Calu3 (cell line): Measurements from ENCODE around the gene MYPOP. TPM values are rescaled to one million over a fixed set of nuclear protein-coding genes. Genes with fewer than 3 reads are reported as not detected.

Experiments used
- BruUV-seq: library from RNA; stranded (reverse); fragments of 400-500 nt; replicated peaks from 2 replicates; lab custom pipeline; 2021; lab: Mats Ljungman, UMichigan
- CTCF ChIA-PET: fragments of 300-600 bp; sonication (Branson Sonifier 250); formaldehyde crosslinking; loops from one replicate; lab custom pipeline; 2022; ENCODE audit warnings: antibody characterized with exemption; lab: Charles Lee
- DNase-seq: peaks from one replicate; pipeline ENCODE4 v3.0.0; 2022
- H3K27ac Mint-ChIP-seq: one replicate; pipeline ENCODE4 v1.8.0; 2022; ENCODE audit warnings: mixed read lengths; ENCODE audit not compliant: unreplicated experiment
- H3K27me3 Mint-ChIP-seq: one replicate; pipeline ENCODE4 v1.8.0; 2022; ENCODE audit warnings: mixed read lengths; ENCODE audit not compliant: unreplicated experiment
- H3K36me3 Mint-ChIP-seq: one replicate; pipeline ENCODE4 v1.8.0; 2022; ENCODE audit warnings: mild to moderate bottlenecking, moderate library complexity, mixed read lengths; ENCODE audit not compliant: insufficient read depth, unreplicated experiment
- H3K4me1 Mint-ChIP-seq: one replicate; pipeline ENCODE4 v1.8.0; 2022; ENCODE audit warnings: mild to moderate bottlenecking, low read depth, mixed read lengths; ENCODE audit not compliant: unreplicated experiment
- H3K4me3 Mint-ChIP-seq: one replicate; pipeline ENCODE4 v1.8.0; 2022; ENCODE audit warnings: mild to moderate bottlenecking, low read depth, moderate library complexity, mixed read lengths; ENCODE audit not compliant: unreplicated experiment
- H3K9me3 Mint-ChIP-seq: one replicate; pipeline ENCODE4 v1.8.0; 2022; ENCODE audit warnings: low read depth, mixed read lengths; ENCODE audit not compliant: unreplicated experiment
- CTCF ChIP-seq: fragments of 200-600 bp; IDR thresholded peaks from one replicate; pipeline ENCODE4 v1.8.0; 2022; ENCODE audit warnings: antibody characterized with exemption; ENCODE audit not compliant: unreplicated experiment
- intact Hi-C: fragments of 100-400 bp; cut with micrococcal nuclease; formaldehyde crosslinking; loops from one replicate; pipeline ENCODE4 v1.10.0; 2022; ENCODE audit not compliant: unreplicated experiment
- total RNA-seq: library from RNA; stranded (reverse); gene quantifications from 2 replicates; pipeline ENCODE4 v1.2.3, GENCODE V29; 2022

Gene MYPOP
- total RNA-seq, 1 experiment from 2014 or later: 13.1 TPM

- H3K4me3 Mint-ChIP-seq: no peak overlapping the region
- peaks cover 69% of the 10 kb centered on the region for H3K36me3 Mint-ChIP-seq
- DNase-seq: no peak
- H3K4me1 Mint-ChIP-seq: no peaks in the 10 kb centered on the region
- CTCF ChIA-PET: interaction anchor here (0.6 kb wide), 1 partner anchor 65 kb away, joined by 5 read pairs; no protein-coding TSS in a partner anchor
- BruUV-seq: no TSS peak
- H3K9me3 Mint-ChIP-seq: no peaks in the 10 kb centered on the region
- H3K27ac Mint-ChIP-seq: no peak overlapping the region
- intact Hi-C loops: no loop called here
- H3K27me3 Mint-ChIP-seq: no peaks in the 10 kb centered on the region
- no peak for TF ChIP-seq CTCF
Measured at GRCh38 chr19:45852983-45853382, 49.4 kb downstream of the MYPOP start.

GRCh38 chr19:45852145-45852750 is 50.2 kb downstream of the MYPOP start:
- Mint-ChIP-seq H3K4me3 (no peak overlapping the region), H3K27ac (no peak overlapping the region), H3K4me1 (no peaks in the 10 kb centered on the region), H3K9me3 (no peaks in the 10 kb centered on the region), H3K27me3 (no peaks in the 10 kb centered on the region), H3K36me3 (peaks cover 66% of the 10 kb centered on the region)
- CTCF ChIA-PET: interaction anchor here (1.3 kb wide), 1 partner anchor 11 kb away, joined by 3 read pairs; the partner anchor contains the start of gene FOXA3
- BruUV-seq: no TSS peak
- no peak for DNase-seq
- no peak for TF ChIP-seq CTCF
- intact Hi-C loops: no loop called here

- peaks cover 64% of the 10 kb centered on the region for H3K36me3 Mint-ChIP-seq
- no peak overlapping the region for H3K4me3 Mint-ChIP-seq
- H3K9me3 Mint-ChIP-seq: no peaks in the 10 kb centered on the region
- intact Hi-C loops: no loop called here
- no peak overlapping the region for H3K27ac Mint-ChIP-seq
- H3K4me1 Mint-ChIP-seq: no peaks in the 10 kb centered on the region
- no peak for DNase-seq
- no TSS peak for BruUV-seq
- CTCF ChIA-PET: interaction anchor here (0.5 kb wide), 1 partner anchor 181 kb away, joined by 5 read pairs; no protein-coding TSS in a partner anchor
- no peaks in the 10 kb centered on the region for H3K27me3 Mint-ChIP-seq
- TF ChIP-seq CTCF: no peak
Measured at GRCh38 chr19:45848922-45849321, 53.5 kb downstream of the MYPOP start.

GRCh38 chr19:45847663-45848062 is 54.8 kb downstream of the MYPOP start:
- intact Hi-C loops: no loop called here
- TF ChIP-seq CTCF: no peak
- no peak for DNase-seq

More at GRCh38 chr19:45847663-45848062, 54.8 kb downstream of the MYPOP start:
- Mint-ChIP-seq H3K9me3 (no peaks in the 10 kb centered on the region), H3K4me3 (no peak overlapping the region), H3K36me3 (peaks cover 64% of the 10 kb centered on the region), H3K27ac (no peak overlapping the region), H3K4me1 (no peaks in the 10 kb centered on the region), H3K27me3 (no peaks in the 10 kb centered on the region)
- CTCF ChIA-PET: no interaction called here
- BruUV-seq: no TSS peak
